ENCODE results near the gene CST4.
"Not testable (repeated sequence)": the region's sequence is repeated elsewhere in the genome, so short reads cannot be mapped to it uniquely, and the experiment has no call there.

Gene CST4

DNA sequence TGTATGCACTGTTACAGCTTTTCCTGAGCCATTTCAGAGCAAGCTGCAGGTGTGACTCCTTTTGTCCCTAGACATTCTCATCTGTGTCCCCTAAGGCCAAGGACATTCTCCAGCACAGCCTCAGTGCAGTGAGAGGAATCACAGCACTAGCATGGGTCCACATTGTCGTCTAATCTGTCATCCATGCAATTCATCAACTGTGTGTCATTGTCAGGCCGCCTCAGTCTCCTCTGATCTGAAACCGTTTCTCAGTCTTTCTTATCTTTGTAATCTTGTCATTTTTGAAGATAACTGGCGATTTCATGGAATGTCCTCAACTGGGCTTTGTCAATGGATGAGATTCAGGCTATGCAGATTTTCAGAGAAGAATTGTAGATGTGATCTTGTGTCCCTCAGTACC lies 24.8 kb downstream of the CST4 start:
- not testable (repeated sequence) for H3K27me3 ChIP-seq (replicated peaks; ENCODE audit: control insufficient read depth, insufficient read depth, low read length, poor library complexity, severe bottlenecking); H3K4me1 ChIP-seq (ENCODE audit: control insufficient read depth, insufficient read depth, low read length, poor library complexity, severe bottlenecking); H3K36me3 ChIP-seq (ENCODE audit: control insufficient read depth, insufficient read depth, low read length); H3K27ac ChIP-seq (ENCODE audit: insufficient read depth, low read length, poor library complexity, severe bottlenecking); DNase-seq; H3K9me3 ChIP-seq (ENCODE audit: control insufficient read depth, low read length); H3K4me3 ChIP-seq (ENCODE audit: insufficient read depth, low read depth, low read length, poor library complexity, severe bottlenecking)

DNA sequence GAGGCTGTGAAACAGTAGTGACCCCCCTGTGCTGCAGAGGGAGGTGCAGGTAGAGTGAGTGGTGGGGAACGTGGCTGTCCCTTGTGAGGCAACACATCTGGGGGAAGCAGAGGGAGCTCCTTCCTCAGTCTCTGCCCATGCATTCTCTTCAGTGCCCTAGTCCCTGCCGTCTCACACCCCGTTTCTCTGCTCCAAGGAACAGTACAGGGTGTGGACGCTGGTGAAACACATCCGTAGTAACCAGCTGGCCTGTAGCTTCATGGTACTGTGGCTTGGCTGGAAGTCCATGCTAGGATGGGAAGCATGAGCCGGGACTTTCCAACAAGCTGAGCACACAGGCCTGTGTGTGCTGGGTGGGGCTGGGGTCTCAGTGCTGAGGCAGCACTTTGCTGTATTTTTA lies 25.7 kb downstream of the CST4 start:
- no peak for DNase-seq

GRCh38 chr20:23662276-23662870 lies 26.5 kb downstream of the CST4 start:
- no peak overlapping the region for H3K4me3 ChIP-seq (ENCODE audit: insufficient read depth, low read depth, low read length, poor library complexity, severe bottlenecking)
- H3K36me3 ChIP-seq (ENCODE audit: control insufficient read depth, insufficient read depth, low read length) = no peaks in the 10 kb centered on the region
- H3K4me1 ChIP-seq (ENCODE audit: control insufficient read depth, insufficient read depth, low read length, poor library complexity, severe bottlenecking) = no peaks in the 10 kb centered on the region
- no peaks in the 10 kb centered on the region for H3K9me3 ChIP-seq (ENCODE audit: control insufficient read depth, low read length)
- H3K27ac ChIP-seq (ENCODE audit: insufficient read depth, low read length, poor library complexity, severe bottlenecking) = no peak overlapping the region
- no peaks in the 10 kb centered on the region for H3K27me3 ChIP-seq (replicated peaks; ENCODE audit: control insufficient read depth, insufficient read depth, low read length, poor library complexity, severe bottlenecking)
- no peak for DNase-seq

More for the DNA sequence above, 25.7 kb downstream of the CST4 start:
- Histone ChIP-seq H3K27ac (ENCODE audit: insufficient read depth, low read length, poor library complexity, severe bottlenecking) (no peak overlapping the region), H3K4me3 (ENCODE audit: insufficient read depth, low read depth, low read length, poor library complexity, severe bottlenecking) (no peak overlapping the region), H3K27me3 (replicated peaks; ENCODE audit: control insufficient read depth, insufficient read depth, low read length, poor library complexity, severe bottlenecking) (no peaks in the 10 kb centered on the region), H3K36me3 (ENCODE audit: control insufficient read depth, insufficient read depth, low read length) (no peaks in the 10 kb centered on the region), H3K4me1 (ENCODE audit: control insufficient read depth, insufficient read depth, low read length, poor library complexity, severe bottlenecking) (no peaks in the 10 kb centered on the region), H3K9me3 (ENCODE audit: control insufficient read depth, low read length) (no peaks in the 10 kb centered on the region)

- Histone ChIP-seq H3K4me3 (ENCODE audit: insufficient read depth, low read depth, low read length, poor library complexity, severe bottlenecking) (no peak overlapping the region), H3K36me3 (ENCODE audit: control insufficient read depth, insufficient read depth, low read length) (no peaks in the 10 kb centered on the region), H3K27ac (ENCODE audit: insufficient read depth, low read length, poor library complexity, severe bottlenecking) (no peak overlapping the region), H3K9me3 (ENCODE audit: control insufficient read depth, low read length) (no peaks in the 10 kb centered on the region), H3K4me1 (ENCODE audit: control insufficient read depth, insufficient read depth, low read length, poor library complexity, severe bottlenecking) (no peaks in the 10 kb centered on the region), H3K27me3 (replicated peaks; ENCODE audit: control insufficient read depth, insufficient read depth, low read length, poor library complexity, severe bottlenecking) (no peaks in the 10 kb centered on the region)
- DNase-seq = no peak
These were observed 27.8 kb downstream of the CST4 start for GRCh38 chr20:23661002-23661429.

GRCh38 chr20:23659989-23660837 lies 28.6 kb downstream of the CST4 start:
- Histone ChIP-seq H3K27ac (ENCODE audit: insufficient read depth, low read length, poor library complexity, severe bottlenecking) (no peak overlapping the region), H3K4me3 (ENCODE audit: insufficient read depth, low read depth, low read length, poor library complexity, severe bottlenecking) (no peak overlapping the region), H3K36me3 (ENCODE audit: control insufficient read depth, insufficient read depth, low read length) (no peaks in the 10 kb centered on the region), H3K4me1 (ENCODE audit: control insufficient read depth, insufficient read depth, low read length, poor library complexity, severe bottlenecking) (no peaks in the 10 kb centered on the region), H3K27me3 (replicated peaks; ENCODE audit: control insufficient read depth, insufficient read depth, low read length, poor library complexity, severe bottlenecking) (peaks cover 3% of the 10 kb centered on the region), H3K9me3 (ENCODE audit: control insufficient read depth, low read length) (no peaks in the 10 kb centered on the region)
- no peak for DNase-seq

- H3K27me3 ChIP-seq (replicated peaks; ENCODE audit: control insufficient read depth, insufficient read depth, low read length, poor library complexity, severe bottlenecking); H3K9me3 ChIP-seq (ENCODE audit: control insufficient read depth, low read length); H3K4me3 ChIP-seq (ENCODE audit: insufficient read depth, low read depth, low read length, poor library complexity, severe bottlenecking); DNase-seq; H3K4me1 ChIP-seq (ENCODE audit: control insufficient read depth, insufficient read depth, low read length, poor library complexity, severe bottlenecking); H3K27ac ChIP-seq (ENCODE audit: insufficient read depth, low read length, poor library complexity, severe bottlenecking); H3K36me3 ChIP-seq (ENCODE audit: control insufficient read depth, insufficient read depth, low read length): not testable (repeated sequence)
These were observed 29.2 kb downstream of the CST4 start for GRCh38 chr20:23659610-23659988.

DNA sequence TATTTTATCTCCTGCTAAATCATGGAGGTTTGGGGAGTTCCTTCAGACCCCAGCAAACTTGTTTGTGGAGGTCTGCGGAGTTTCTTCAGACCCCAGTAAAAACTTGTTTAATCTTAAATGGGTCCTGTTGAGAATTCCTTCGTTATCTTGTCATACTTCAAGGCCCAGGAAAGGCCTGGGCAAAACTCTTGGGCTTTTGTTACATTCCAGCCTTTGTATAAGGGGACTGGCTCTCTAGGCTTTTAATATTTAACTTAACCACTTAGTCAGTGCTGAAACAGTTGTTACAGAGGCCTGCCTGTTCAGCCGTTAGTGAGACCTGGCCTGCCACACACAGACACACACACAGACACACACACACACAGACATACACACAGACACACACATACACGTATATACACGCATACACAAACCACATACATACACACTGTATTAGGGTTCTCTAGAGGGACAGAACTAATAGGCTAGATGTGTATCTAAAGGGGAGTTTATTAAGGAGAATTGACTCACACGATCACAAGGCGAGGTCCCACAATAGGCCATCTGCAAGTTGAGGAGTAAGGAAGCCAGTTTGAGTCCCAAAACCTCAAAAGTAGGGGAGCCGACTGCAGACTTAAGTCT lies 29.7 kb downstream of the CST4 start:
- Histone ChIP-seq H3K9me3 (ENCODE audit: control insufficient read depth, low read length) (no peaks in the 10 kb centered on the region), H3K27ac (ENCODE audit: insufficient read depth, low read length, poor library complexity, severe bottlenecking) (no peak overlapping the region), H3K4me1 (ENCODE audit: control insufficient read depth, insufficient read depth, low read length, poor library complexity, severe bottlenecking) (no peaks in the 10 kb centered on the region), H3K4me3 (ENCODE audit: insufficient read depth, low read depth, low read length, poor library complexity, severe bottlenecking) (no peak overlapping the region), H3K36me3 (ENCODE audit: control insufficient read depth, insufficient read depth, low read length) (no peaks in the 10 kb centered on the region), H3K27me3 (replicated peaks; ENCODE audit: control insufficient read depth, insufficient read depth, low read length, poor library complexity, severe bottlenecking) (peaks cover 3% of the 10 kb centered on the region)
- DNase-seq = no peak

DNA sequence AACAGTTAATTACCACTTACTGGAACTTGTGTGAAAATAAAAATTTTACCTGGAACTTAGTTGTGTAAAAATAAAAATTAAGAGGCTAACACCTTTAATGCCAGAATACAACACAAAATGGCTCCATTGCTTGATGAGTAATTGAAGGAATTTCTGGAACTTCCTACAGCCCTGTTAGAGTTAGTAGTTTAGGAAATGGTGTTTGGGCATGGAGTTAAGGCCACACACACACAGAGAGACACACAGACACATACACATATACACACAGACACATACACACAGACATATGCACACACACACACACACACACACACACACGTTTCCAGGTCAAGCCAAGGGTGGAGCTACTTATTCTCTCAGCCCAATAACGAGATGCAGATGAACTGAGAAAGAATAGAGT lies 30.5 kb downstream of the CST4 start:
- Histone ChIP-seq H3K4me3 (ENCODE audit: insufficient read depth, low read depth, low read length, poor library complexity, severe bottlenecking) (no peak overlapping the region), H3K4me1 (ENCODE audit: control insufficient read depth, insufficient read depth, low read length, poor library complexity, severe bottlenecking) (no peaks in the 10 kb centered on the region), H3K27ac (ENCODE audit: insufficient read depth, low read length, poor library complexity, severe bottlenecking) (no peak overlapping the region), H3K27me3 (replicated peaks; ENCODE audit: control insufficient read depth, insufficient read depth, low read length, poor library complexity, severe bottlenecking) (peaks cover 3% of the 10 kb centered on the region), H3K9me3 (ENCODE audit: control insufficient read depth, low read length) (no peaks in the 10 kb centered on the region), H3K36me3 (ENCODE audit: control insufficient read depth, insufficient read depth, low read length) (no peaks in the 10 kb centered on the region)
- DNase-seq = no peak

GRCh38 chr20:23657202-23657601 lies 31.6 kb downstream of the CST4 start:
- Histone ChIP-seq H3K4me1 (ENCODE audit: control insufficient read depth, insufficient read depth, low read length, poor library complexity, severe bottlenecking) (no peaks in the 10 kb centered on the region), H3K27ac (ENCODE audit: insufficient read depth, low read length, poor library complexity, severe bottlenecking) (no peak overlapping the region), H3K36me3 (ENCODE audit: control insufficient read depth, insufficient read depth, low read length) (no peaks in the 10 kb centered on the region), H3K9me3 (ENCODE audit: control insufficient read depth, low read length) (no peaks in the 10 kb centered on the region), H3K4me3 (ENCODE audit: insufficient read depth, low read depth, low read length, poor library complexity, severe bottlenecking) (no peak overlapping the region), H3K27me3 (replicated peaks; ENCODE audit: control insufficient read depth, insufficient read depth, low read length, poor library complexity, severe bottlenecking) (peaks cover 3% of the 10 kb centered on the region)
- DNase-seq = no peak

DNA sequence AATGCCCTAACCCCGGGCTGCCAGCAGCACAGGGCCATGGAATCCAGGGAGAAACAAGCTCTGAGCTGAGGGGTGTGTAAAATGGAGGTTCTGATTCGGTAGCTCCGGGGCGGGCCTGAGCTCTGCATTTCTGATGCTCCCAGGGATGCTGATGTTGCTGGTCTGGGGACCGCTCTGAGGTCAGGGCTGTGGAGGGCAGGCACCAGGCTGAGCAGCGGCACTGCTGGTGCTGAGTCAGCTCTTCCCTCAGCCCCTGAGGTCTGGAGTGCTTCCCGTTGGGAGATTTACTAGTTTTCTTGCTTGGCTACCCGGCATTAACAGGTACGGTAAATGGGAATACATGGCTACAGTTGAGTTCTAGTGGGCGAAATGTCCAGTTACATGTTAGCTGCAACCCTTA lies 32.5 kb downstream of the CST4 start:
- no peaks in the 10 kb centered on the region for H3K36me3 ChIP-seq (ENCODE audit: control insufficient read depth, insufficient read depth, low read length)
- no peak overlapping the region for H3K27ac ChIP-seq (ENCODE audit: insufficient read depth, low read length, poor library complexity, severe bottlenecking)
- no peak for DNase-seq
- no peaks in the 10 kb centered on the region for H3K9me3 ChIP-seq (ENCODE audit: control insufficient read depth, low read length)
- H3K4me1 ChIP-seq (ENCODE audit: control insufficient read depth, insufficient read depth, low read length, poor library complexity, severe bottlenecking) = no peaks in the 10 kb centered on the region
- no peak overlapping the region for H3K4me3 ChIP-seq (ENCODE audit: insufficient read depth, low read depth, low read length, poor library complexity, severe bottlenecking)
- H3K27me3 ChIP-seq (replicated peaks; ENCODE audit: control insufficient read depth, insufficient read depth, low read length, poor library complexity, severe bottlenecking) = peaks cover 3% of the 10 kb centered on the region
